Testis (tissue), 3 donors: ENCODE measurements around the gene PCDHGA11. TPM values are rescaled to one million over a fixed set of nuclear protein-coding genes. Genes with fewer than 3 reads are reported as not detected.
A peak's percentile ranks its signal among the peaks of the same experiment; 100 is the strongest.
"Not testable (repeated sequence)": the region's sequence is repeated elsewhere in the genome, so short reads cannot be mapped to it uniquely, and the experiment has no call there.

Experiments
- DNase-seq: peaks from one replicate; pipeline ENCODE4 v3.0.0-alpha.2; 2019
- H3K27ac ChIP-seq, 2 donors: fragments of 200-600 bp; sonication (generic); one replicate each; pipeline ENCODE4 v1.5.1; 2019
- H3K27me3 ChIP-seq: fragments of 200-600 bp; sonication (generic); one replicate; pipeline ENCODE4 v1.5.1; 2019
- H3K36me3 ChIP-seq: fragments of 200-600 bp; sonication (generic); one replicate; pipeline ENCODE4 v1.5.1; 2017; ENCODE audit warnings: low read depth; ENCODE audit errors: missing control alignments
- H3K4me1 ChIP-seq: fragments of 200-600 bp; sonication (generic); one replicate; pipeline ENCODE4 v1.5.1; 2019
- H3K4me3 ChIP-seq, 2 donors: fragments of 200-600 bp; sonication (generic); one replicate each; pipeline ENCODE4 v1.5.1; 2017 to 2019
- H3K9me3 ChIP-seq: fragments of 200-600 bp; sonication (generic); one replicate; pipeline ENCODE4 v1.5.1; 2017
- CTCF ChIP-seq, 3 experiments: fragments of 450-650 bp in 2 of 3; fragments of 200-600 bp in 1 of 3; sonication (generic) in 1 of 3; IDR thresholded peaks; one replicate each; pipeline ENCODE4 v1.5.1; 2016 to 2019; ENCODE audit warnings: antibody characterized with exemption in 3 of 3, mild to moderate bottlenecking in 2 of 3, moderate library complexity in 1 of 3
- POLR2A ChIP-seq: fragments of 450-650 bp; IDR thresholded peaks from one replicate; pipeline ENCODE4 v1.6.1; 2017; ENCODE audit warnings: antibody characterized with exemption, mild to moderate bottlenecking, moderate library complexity
- WGBS, 2 donors: methylation state at CpG; one replicate each; pipeline ENCODE4 v1.1.5; 2018; 5-methylcytosine and 5-hydroxymethylcytosine counted together
- intact Hi-C: fragments of 100-400 bp; cut with DNase I; formaldehyde crosslinking; loops from one replicate; pipeline ENCODE4 v1.15.1; 2023; ENCODE audit warnings: low total_unique reads
- polyA plus RNA-seq: library from polyadenylated mRNA; stranded (reverse); fragments of 350-450 nt; fragmentation: Illumina TruSeq; extraction: RNeasy Lipid Tissue Mini Kit (QIAGEN cat#74804); gene quantifications from one replicate; pipeline ENCODE4 v1.2.3, GENCODE V29; 2014; ENCODE audit warnings: low read depth, low replicate concordance; ENCODE audit not compliant: insufficient read depth
- total RNA-seq, 2 donors: library from RNA; depleted of rRNA; stranded (reverse); fragments of >200 nt; gene quantifications; one replicate each; pipeline ENCODE4 v1.2.3, GENCODE V29; 2016

PCDHGA11 gene
- total and polyA plus RNA-seq, 3 donors from 2014 or later = 0.83 to 9.1 (median 8.4) TPM

- no peaks in the 10 kb centered on the region for H3K36me3 ChIP-seq
- H3K27me3 ChIP-seq = no peaks in the 10 kb centered on the region
- no peak overlapping the region for H3K27ac ChIP-seq
- DNase-seq = no peak
- H3K9me3 ChIP-seq = no peaks in the 10 kb centered on the region
- intact Hi-C loops = no loop called here
- WGBS, 2 donors = 20 to 26% methylated on average over 22 of the region's 22 CpGs
- no peaks in the 10 kb centered on the region for H3K4me1 ChIP-seq
- TF ChIP-seq POLR2A (no peak), CTCF (IDR thresholded peaks at IDR 0.05) (no peak)
- peak overlapping the region in 1 of 2 donors; percentile 0 for H3K4me3 ChIP-seq
Measured at GRCh38 chr5:141403387-141403786, 17.5 kb upstream of the PCDHGA11 start.

- peak; percentile 21 to 49 (median 49) for TF ChIP-seq CTCF (IDR thresholded peaks at IDR 0.05)
- DNase-seq = peak; percentile 71
- H3K36me3 ChIP-seq, intact Hi-C loops, H3K27me3 ChIP-seq, H3K9me3 ChIP-seq, H3K4me1 ChIP-seq, H3K27ac ChIP-seq: not testable (repeated sequence)
- peak within 1 kb of the TSS in 1 of 2 donors; percentile 48 for H3K4me3 ChIP-seq
- whole genome bisulfite sequencing, 2 donors = 9 to 14% methylated on average over 32 to 44 of the region's 51 CpGs
Measured at GRCh38 chr5:141407790-141408505, 12.9 kb upstream of the PCDHGA11 start, which contains the start of gene PCDHGB6. PCDHGB6 (plus strand) TSS chr5:141408021; CDS start chr5:141408203, 182 bp downstream.

GRCh38 chr5:141409598-141410306 lies 11.1 kb upstream of the PCDHGA11 start:
- TF ChIP-seq CTCF (IDR thresholded peaks at IDR 0.05) = no peak
- TF ChIP-seq POLR2A = no peak
- H3K9me3 ChIP-seq = no peaks in the 10 kb centered on the region
- no peaks in the 10 kb centered on the region for H3K27me3 ChIP-seq
- H3K36me3 ChIP-seq = no peaks in the 10 kb centered on the region
- DNase-seq = no peak
- intact Hi-C loops = no loop called here
- no peak overlapping the region for H3K27ac ChIP-seq
- no peak overlapping the region for H3K4me3 ChIP-seq
- WGBS, 2 donors = 24 to 33% methylated on average over 1 to 64 of the region's 64 CpGs
- no peaks in the 10 kb centered on the region for H3K4me1 ChIP-seq

- Histone ChIP-seq H3K4me3 (no peak overlapping the region), H3K4me1 (no peaks in the 10 kb centered on the region), H3K9me3 (no peaks in the 10 kb centered on the region), H3K27me3 (no peaks in the 10 kb centered on the region), H3K36me3 (no peaks in the 10 kb centered on the region), H3K27ac (no peak overlapping the region)
- intact Hi-C loops = no loop called here
- TF ChIP-seq POLR2A = no peak
- TF ChIP-seq CTCF (IDR thresholded peaks at IDR 0.05) = no peak
- no peak for DNase-seq
- WGBS, 2 donors = 71 to 73% methylated on average over 3 of the region's 3 CpGs
Measured at GRCh38 chr5:141411575-141411974, 9.3 kb upstream of the PCDHGA11 start.
